ENCODE data around the gene MMAB.

Gene MMAB

DNA sequence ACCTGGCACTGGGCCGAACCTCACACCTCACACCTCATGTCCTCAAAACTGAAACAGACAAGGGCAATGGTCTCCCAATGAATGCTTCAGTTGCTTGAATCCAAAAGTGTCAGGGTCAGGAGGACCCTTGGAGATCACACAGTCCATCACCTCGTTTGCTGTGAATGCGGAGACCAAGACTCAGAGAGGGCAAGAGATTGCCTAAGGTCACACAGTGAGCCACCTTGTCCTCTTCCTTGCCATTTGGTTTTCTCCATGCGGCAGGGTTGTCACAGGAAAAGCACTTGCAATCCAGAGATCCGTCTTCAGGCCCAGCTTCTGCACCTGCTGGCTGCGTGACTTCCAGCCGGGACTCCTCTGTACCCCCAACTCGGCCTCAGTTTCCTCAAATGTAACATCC lies 28.3 kb upstream of the MMAB start:
- no peak for DNase-seq

DNA sequence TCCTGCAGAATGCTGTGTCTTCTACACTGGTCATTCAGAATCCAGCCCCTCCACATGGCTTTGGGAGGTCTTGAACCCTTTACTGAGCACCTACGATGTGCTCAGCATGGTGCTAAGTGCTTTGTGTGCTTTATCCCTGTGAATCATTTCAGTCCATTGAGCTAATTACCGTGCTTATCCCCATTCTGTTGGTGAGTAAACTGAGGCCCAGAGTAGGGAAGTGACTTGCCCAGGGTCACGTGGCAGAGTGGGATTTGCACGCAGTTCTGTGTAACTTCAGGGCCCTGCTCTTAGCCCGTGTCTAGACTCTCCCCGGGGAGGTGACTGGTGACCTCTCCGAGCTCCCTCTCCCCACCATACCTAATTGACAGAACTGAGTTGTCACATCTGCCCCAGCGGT lies 27.7 kb upstream of the MMAB start:
- DNase-seq = no peak

DNA sequence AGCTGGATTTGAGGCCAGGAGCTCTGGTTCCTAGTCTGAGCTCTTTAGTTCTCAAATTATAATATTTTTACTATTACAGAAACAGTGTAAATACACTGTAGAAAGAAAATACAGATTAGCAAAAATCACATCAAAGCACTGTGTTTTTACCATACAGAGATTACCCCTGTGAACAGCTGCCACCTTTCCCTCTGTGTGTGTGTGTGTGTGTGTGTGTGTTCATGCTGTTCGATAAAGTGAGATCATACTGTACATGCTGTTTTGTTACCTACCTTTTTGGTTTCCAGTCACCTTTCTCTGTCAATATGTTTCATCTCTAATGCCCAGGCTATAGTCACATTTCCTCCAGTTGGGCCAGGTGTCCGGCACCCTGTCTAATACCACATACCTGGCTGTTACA lies 27.2 kb upstream of the MMAB start:
- DNase-seq = no peak

GRCh38 chr12:109599087-109599486 lies 25.8 kb upstream of the MMAB start:
- no peak for DNase-seq

GRCh38 chr12:109598428-109598854 lies 25.1 kb upstream of the MMAB start:
- DNase-seq = no peak

DNA sequence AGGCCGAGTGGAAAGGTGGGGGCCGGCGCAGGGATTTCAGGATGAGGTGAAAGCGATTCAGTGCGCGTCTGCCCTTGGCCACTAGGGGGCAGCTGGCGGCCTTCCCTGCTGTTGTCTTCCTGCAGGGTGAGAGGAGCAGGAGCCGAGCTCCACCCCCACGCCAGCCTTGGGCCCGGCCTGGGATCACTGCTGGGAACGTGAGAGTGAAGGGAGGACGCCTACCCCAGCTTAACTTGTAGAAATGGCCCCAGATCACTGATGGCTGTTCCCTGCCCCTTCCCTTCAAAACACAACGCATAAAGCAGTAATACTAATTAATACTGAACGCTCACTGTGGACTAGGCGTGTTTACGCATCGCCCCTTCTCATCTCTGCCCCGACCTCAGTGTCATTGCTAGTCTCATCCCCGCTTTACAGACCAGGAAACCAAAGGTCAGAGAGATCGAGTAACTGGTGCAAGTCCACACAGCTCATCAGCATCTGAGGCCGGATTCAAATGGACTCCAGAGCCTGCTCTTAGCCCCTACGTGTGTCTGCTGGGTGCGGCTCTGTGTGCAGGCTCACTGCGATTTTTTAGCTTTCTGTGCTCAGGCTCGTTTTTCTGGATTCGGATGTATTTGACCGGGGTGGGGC lies 24.6 kb upstream of the MMAB start:
- DNase-seq = peak; percentile 74

GRCh38 chr12:109597414-109597794 lies 24.1 kb upstream of the MMAB start:
- no peak for DNase-seq

- no peak for DNase-seq
Observed at GRCh38 chr12:109596418-109597244, 23.3 kb upstream of the MMAB start.

- DNase-seq = no peak
Observed at GRCh38 chr12:109595321-109595902, 22.1 kb upstream of the MMAB start.

DNA sequence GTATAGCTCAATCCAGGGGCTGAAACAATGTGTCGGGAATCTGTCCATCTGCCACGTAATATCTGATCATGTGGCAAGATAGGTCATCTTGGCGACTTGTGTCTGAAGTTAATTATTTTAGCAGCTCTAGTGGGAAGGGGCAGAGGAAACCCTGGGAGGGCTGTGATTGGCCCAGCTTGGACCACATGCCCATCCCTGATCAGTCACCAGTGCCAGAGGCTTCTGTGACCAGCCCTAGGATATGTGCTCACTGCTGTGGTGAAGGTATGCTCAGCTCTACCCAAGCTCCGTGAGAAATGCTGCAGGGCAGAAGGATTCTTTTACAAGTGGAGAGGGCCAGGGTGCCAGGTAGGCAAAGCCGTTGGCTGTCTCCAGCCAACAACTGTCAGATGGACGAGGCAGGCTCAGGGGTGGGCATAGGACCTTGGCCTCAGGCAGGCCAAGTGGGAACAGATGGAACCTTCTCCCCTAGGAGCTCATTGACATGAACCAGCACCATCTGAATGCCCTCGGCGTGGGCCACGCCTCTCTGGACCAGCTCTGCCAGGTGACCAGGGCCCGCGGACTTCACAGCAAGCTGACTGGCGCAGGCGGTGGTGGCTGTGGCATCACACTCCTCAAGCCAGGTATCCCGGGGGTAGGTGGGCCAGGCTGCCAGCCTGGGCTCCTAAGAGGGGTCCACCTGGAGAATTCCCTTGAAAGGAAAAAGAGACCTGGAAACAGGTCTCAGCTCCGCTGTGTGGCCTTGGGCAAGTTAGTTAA lies 21.4 kb upstream of the MMAB start:
- no peak for DNase-seq

DNA sequence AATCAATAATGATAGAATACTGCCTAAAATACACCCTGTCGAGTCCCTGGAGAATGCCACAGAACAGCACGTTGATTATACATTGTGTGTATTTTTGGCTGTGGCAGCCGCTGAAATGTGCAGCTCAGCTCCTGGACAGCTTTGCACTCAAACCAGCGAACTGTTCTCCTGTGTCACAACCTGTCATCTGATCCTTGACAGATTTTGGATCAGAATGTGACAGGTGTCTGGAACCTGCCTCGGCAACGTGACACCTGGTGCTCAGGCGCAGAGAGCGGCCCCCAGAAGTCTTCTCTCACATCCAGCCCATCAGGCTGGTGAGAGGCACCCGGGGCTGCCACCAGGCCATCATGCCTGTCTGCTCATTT lies 19.6 kb upstream of the MMAB start:
- DNase-seq = no peak

DNA sequence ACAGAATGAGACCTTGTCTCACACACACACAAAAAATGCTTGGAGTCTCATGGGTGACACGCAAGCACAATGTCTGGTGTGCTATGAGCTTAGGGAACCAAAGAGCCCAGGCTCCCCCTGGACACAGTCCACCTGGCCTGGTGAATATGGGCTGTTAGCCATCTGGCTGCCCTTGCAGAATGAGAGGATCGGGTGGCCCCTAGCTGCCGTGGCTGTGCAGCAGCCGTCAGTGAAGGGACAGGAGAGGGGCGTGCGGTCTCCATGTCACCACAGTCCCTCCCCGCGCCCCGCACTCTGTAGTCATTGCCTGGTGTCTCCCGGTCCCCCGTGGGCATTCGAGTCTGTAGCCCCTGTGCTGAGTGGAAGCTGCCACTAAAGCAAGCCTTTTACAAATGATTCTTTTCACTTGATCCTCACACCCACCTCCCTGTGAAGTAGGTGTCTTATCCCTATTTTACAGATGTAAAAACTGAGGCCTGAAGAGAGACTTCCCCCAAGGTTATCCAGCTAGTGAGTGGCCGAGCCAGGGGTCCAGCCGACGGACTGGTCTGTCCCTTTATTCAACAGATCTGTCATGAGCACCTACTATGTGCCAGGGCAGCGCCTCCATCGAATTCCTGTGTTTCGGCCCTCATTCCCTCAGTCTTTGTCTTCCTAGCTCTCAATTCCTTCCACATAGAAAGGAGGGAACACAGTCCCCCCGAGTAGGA lies 19.0 kb upstream of the MMAB start:
- DNase-seq = no peak

GRCh38 chr12:109591041-109591440 lies 17.7 kb upstream of the MMAB start:
- no peak for DNase-seq

- no peak for DNase-seq
Observed at GRCh38 chr12:109590566-109590965, 17.3 kb upstream of the MMAB start.

GRCh38 chr12:109589691-109590245 lies 16.5 kb upstream of the MMAB start:
- no peak for DNase-seq

DNA sequence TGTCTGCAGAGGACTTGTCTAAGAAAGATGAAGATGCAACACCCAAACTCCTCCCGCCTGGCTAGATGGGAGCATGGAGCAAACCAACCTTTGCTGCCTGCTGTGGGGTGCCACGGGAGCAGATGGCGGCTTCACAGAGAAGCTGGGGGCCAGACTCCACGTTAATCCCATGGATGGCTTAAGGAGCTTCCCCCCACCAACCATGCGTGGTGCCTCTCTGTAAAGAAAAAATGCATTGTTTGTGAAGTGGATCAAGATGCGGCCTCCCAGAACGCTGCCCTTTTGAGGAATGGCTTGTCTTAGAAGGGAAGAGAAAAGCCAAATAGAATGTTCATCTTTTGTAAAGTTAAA lies 15.9 kb upstream of the MMAB start:
- DNase-seq = no peak

DNA sequence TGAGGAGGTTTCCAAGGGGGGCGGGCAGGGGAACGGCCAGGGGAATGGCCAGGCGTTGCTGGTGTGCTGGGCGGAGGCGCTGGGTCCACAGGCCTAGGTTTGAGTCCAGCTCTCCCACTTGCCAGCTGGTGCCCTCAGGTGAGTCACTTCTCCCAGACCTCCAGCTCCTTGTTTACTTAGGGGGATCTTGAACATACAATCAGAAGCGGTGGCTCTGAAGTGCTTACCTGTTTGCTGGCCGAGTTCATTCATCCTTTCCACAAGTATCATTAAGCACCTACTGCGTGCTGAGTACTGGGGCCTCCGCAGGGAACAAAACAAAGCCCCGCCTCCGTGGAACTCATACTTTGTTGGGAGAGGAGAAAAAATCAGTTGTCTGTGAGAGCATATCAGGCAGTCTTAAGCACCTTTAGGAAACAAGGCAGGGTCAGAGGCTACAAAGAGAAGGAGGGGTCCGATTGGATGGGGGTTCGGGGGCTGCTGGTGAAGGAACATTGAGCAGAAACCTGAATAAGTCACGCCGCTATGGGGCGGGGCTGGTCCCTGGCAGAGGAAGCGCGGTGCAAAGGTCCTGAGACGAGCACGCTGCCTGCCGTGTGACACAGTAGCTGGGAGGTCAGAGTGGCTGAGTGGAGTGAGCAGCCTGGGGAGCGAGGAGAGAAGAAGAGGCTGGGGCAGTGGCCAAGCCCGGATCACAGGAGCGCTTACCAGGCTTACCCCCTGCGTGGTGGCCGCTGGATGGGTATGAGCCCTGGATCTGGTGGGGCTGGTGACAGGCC lies 15.3 kb upstream of the MMAB start:
- DNase-seq = no peak

- no peak for DNase-seq
Observed at GRCh38 chr12:109587921-109588320, 14.6 kb upstream of the MMAB start.

DNA sequence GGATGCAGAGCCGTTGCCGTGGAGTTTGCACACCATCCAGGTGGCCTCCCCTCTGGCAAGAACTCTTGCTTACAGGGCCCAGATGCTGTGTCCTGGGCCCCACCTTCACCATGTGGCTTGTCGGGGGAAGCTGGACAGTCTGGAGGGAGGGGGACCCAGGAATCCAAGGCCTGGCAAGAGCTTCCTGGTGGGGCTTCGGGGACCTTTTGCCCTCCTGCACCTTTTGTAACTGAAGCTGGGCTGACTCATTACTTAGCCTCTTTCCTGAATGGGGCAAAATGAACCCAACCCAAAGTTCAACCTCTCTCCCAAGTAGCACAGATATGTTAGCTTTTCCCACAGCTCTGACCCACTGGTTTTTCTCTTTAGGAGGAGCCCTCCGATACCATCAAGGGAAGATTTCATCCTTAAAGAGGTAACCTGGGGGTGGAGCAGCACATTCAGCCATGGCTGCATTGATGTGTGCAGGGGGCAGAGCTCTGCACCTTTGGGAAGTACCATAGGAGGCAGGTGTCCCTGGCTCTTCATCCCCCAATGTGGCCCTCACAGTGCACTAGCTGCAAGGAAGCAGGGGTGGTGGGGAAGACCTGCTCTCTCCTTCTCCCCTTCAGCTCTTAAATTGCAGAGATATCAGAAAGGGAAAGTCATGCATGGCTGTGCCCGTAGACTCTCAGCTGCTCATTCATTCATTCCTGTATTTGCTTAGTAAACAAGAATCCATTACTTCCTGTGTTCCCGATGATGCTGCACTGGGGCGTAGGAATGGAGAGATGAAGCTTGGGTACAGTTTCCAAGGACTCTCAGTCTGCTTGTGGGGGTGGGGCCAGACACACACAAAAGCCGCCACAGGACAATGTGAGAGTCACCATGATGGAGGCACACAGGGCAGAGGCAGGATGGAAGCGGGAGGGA lies 13.3 kb upstream of the MMAB start:
- no peak for DNase-seq

DNA sequence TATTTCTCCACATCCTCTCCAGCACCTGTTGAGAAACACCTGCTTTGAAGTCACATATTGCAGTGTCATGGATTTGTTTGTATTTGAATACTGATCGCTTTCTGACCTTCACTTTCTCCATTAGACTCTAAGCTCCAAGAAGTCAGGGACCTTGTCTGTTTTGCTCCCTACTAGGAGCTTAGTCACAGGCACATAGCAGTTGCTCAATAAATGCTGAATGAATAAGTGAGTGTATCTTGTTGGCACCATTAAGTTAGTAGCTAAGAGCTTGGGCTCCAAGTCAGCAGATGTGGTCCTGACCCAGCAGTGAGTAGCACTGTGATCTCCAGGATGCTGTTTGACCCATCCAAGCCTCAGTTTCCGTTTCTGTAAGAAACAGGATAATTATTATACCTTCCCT lies 10.4 kb upstream of the MMAB start:
- DNase-seq = no peak

GRCh38 chr12:109582636-109583035 lies 9.3 kb upstream of the MMAB start:
- no peak for DNase-seq
